Dedifferentiated amniotic fluid mesenchymal stem cell (primary cell): ENCODE data around the gene ZXDC.

Source experiments
- DNase-seq: peaks from one replicate; pipeline ENCODE4 v3.0.0-alpha.2; 2016; ENCODE audit errors: extremely low spot score

The ZXDC gene

GRCh38 chr3:126488886-126489569, 13.3 kb upstream of the ZXDC start:
- DNase-seq = no peak

DNA sequence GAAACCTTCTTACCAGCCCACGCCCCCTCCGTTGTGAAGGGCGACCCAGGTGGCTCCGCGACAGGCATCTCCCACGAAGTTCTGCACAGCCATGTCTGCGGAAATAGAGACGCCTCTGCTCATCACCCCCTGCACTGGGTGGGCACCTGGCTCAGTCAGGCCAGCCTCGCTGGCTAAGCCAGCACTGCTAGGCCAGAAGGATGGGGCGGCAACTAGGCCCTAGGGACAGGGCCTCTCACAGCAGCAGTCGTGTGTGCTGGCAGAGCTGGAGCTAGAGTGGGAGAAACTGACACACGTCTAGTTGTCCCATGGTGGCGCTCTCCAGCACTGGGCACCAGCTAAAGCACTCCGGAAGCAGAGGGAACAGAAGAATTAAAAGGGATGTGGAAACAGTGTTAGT, 12.5 kb upstream of the ZXDC start:
- no peak for DNase-seq

- no peak for DNase-seq
These were observed 11.6 kb upstream of the ZXDC start for GRCh38 chr3:126487151-126487771.

DNA sequence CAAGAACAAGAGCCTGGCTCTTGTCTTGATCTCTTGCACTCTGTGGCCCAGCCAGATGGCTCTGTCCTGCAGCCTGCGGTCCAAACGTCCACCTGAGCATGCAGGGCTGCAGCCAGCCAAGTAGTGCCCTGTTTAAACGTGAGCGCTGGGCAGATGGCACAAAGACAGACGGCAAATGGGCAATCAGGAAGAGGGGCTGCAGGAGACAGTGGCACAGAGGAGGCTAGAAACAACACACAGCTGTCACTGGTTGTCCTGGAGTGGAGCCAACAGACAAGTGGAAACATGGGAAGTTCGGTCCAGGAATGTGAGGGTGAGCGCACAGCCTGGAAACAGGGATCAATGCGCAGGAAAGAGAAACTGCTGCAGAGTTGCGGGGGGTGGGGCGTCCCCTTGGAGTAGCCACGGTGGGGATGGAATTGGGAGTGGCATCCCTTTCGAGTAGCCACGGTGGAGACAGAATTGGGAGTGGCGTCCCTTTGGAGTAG, 10.7 kb upstream of the ZXDC start:
- DNase-seq = no peak

- DNase-seq = no peak
These were observed 10.3 kb upstream of the ZXDC start for GRCh38 chr3:126485956-126486355.

DNA sequence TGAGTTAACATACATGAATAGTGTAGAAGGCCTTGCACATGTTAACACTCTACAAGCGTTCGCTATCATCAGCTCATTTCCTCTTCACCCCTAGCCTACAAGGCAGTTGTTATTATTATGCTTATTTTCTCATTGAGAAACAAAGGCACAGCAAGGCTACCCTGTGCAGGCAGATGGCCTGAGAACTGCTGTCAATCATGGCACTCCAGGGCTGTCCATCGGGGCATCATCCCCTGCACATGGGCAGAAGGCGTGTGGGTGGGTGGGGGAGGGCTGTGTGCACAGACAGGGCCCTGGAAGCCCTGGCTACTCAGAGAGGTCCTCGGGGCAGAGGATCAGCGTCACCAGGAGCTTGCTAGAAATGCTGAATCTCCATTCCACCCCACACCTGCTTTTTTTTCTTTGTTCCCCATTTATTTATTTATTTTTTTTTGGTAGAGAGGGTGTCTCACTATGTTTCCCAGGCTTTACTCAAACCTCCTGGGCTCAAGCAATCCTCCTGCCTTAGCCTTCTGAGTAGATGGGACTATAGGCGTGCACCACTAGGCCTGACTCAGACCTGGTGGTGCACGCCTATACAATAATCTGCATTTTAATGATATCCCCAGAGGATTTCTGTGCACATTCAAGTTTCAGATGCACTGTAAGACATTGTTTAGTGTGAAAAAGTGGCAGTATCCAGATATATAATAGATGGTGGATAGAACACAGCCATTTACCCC, 9.6 kb upstream of the ZXDC start:
- no peak for DNase-seq

DNA sequence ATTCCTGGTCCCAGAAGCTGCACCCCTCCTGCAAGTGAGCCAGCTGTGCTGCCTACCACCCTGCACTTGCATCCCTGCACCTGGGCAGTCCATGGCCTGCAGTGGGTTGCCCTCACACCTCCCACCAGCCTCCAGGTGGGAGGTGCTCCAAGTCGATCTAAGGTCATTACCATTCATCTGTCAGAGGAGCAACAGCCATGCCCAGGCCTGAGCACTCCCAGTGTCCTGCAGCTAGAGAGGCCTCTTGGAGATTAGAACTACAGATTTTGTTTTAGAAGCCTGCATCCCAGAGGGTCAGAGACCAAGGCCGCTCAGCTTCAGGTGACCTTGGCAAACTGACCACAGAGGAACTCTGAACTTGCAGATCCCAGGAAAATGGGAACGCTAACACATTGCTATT, 9.0 kb upstream of the ZXDC start:
- DNase-seq = no peak

GRCh38 chr3:126484148-126484547, 8.5 kb upstream of the ZXDC start:
- no peak for DNase-seq

DNA sequence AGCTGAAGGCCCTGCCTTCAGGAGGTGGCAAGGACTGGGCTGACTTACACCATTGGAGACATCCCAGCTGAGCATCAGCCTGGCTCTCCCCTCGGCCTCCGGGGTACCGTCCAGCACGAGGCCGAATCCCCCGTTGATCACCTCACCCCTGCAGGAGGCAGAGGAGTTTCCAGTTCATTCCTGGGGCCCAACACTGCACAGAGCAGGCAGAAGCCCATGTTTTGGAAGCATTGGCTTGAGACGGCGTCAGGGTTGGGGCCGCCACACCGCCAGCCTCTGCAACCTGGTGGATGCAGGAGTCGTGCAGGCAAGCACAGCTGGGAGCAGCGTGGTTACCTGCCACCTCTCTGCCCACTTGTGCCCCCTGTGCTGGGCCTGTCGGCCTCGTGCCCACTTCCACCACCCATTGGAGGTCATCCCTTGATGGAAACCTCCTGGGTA, 7.7 kb upstream of the ZXDC start:
- no peak for DNase-seq

DNA sequence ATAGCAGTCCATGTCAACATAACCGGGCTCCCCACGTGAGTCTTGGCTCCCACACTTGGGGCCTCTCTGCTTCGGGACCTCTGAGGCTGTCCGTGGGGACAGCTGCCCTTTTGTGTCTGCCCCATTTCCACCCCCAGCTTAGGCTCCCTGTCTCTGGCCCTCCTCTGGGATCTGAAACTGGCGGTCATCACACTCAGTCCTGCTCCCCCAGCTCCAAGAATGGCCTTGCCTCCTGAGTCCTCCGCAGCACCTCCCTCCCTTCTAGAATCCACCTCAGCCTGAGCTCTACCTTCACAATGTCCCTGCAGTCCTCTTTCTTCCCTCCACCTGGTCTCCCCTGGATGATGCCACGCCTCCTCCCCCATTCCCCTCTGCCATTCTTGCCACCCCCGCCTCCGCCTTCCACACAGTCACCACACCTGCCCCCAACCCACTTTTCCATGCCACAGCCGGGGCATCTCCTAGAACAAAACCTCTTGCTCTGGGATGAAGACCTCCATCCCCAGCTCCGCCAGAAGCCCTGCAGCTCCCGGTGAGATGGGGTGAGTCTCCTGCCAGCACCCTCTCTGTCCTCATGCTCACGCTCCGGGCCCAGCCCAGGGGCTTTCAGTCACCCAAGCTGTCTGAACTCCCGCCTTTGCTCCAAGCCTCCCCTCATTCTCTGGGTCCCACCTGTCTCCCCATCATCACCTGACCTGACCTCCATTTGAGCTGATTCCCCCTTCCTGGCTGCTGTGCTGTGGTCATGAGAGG, 7.0 kb upstream of the ZXDC start:
- DNase-seq = no peak

DNA sequence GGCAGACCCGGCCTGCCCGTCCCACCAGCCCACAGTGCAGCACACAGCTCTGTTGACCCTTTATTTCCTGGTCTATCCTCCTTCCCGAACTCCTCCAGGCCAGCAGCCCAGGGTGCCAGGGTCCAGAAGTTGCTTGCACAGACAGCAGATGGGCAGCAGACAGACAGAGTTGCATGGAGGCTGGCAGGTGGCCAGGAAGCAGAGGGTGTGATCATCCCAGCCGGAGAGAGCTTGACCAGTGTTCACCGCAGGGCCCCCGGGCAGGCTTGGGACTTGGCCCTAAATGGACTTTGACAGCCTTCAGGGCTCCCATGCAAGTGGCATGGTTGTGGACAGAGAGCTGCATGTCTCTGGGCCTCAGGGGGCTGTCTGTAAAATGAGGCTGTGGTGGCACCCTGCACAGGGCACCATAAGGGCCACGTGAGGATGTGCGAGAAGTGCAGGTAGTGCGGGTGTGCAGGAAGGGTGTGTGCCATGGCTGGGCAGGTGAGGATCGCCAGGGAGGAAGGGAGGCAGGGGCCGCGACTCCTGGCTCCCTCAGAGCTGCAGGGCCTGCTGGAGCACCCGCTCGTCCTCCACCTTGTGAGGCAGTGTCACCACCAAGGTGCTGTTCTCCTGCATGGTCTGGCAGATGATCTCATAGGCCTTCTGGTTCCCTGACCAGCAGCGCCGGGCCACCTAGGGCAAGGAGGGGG, 6.3 kb upstream of the ZXDC start:
- DNase-seq = no peak

DNA sequence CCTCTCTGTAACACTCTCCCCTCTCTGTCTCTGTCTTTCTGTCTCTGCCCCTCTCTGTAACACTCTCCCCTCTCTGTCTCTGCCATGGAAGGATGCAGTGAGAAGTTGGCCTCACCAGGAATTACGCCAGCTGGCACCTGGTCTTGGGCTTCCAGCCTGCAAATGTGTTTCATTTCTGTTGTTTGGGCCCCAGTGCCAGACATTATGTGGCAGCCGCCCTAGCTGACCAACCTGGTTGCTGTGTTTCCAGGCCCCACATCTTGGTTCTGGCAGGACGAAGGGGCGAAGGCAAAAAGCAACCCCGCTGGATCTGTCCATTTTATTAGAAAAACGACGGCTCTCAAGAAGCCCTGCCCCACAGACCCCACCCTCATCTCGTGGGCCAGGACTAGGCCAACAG, 5.2 kb upstream of the ZXDC start:
- no peak for DNase-seq

DNA sequence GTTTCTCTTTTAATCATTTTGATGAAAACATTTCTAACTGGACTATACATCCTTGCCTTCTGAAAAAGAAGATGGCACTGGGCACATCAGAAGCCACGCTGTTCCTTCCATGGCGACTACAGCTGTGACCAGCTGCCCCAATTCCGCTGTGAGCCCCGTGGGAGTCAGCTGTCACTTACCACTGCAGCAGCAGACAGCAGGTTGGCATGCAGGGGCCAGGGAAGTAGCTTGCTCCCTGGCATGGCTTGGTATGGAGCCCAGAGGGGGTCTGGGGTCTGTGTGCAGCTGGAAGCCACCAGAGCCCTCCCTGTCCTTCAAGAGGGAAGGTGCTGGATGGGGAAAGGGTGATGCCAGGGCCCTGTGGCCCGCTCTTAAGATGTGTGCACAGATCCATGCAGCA, 4.5 kb upstream of the ZXDC start:
- DNase-seq = no peak

DNA sequence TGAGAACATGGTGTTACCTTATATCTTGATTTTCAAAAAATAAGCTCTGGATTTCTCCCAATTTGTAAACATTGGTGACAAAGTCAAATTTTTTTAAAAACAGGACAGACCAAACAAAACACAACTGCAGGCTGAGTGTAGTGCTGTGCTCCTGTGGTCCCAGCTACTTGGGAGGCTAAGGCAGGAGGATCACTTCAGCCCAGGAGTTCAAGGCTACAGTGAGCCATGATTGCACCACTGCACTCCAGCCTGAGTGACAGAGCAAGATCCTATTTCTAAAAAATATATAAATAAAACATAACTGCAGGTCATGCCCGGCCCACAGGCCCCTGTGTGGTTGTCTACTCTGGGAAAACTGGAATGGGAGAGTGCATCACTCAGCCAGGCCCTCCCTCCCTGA, 4.0 kb upstream of the ZXDC start:
- DNase-seq = no peak

DNA sequence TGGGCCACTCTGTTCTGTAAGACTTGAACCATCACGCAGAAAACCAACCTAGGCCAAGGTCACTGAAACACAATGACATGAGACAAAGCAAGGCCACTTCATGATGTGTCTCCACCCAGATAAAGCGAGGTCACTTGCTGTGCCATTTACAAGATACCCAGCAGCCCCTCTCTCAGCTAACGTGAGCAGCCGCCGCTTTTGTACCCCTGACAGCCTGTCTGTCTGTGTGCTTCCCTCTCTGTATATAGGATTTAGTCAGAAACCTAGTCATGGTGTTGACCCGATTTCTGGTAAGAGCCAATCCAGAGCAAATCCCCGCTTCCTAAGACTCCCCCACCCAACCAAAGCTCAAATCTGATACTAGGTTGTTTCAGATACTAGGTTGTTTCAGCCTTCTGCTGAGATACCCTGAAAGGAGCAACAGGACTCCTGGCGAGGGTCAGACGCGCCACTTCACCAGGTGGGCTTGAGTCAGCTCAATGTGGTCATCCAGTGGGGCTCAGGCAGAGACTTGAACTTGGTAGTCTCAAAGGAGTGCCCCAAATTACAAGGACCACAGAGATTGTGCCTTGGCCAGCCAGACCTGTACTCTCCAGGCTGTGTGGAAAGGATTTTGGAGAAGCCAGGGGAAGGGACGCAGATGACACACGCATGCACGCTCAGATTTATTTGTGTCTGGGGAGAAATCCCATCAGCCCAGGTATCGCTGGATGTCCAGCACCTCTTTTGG, 3.1 kb upstream of the ZXDC start:
- no peak for DNase-seq

GRCh38 chr3:126477061-126477380, 1.3 kb upstream of the ZXDC start:
- DNase-seq = no peak

GRCh38 chr3:126476166-126477060, 722 bp upstream of the ZXDC start:
- no peak for DNase-seq

DNA sequence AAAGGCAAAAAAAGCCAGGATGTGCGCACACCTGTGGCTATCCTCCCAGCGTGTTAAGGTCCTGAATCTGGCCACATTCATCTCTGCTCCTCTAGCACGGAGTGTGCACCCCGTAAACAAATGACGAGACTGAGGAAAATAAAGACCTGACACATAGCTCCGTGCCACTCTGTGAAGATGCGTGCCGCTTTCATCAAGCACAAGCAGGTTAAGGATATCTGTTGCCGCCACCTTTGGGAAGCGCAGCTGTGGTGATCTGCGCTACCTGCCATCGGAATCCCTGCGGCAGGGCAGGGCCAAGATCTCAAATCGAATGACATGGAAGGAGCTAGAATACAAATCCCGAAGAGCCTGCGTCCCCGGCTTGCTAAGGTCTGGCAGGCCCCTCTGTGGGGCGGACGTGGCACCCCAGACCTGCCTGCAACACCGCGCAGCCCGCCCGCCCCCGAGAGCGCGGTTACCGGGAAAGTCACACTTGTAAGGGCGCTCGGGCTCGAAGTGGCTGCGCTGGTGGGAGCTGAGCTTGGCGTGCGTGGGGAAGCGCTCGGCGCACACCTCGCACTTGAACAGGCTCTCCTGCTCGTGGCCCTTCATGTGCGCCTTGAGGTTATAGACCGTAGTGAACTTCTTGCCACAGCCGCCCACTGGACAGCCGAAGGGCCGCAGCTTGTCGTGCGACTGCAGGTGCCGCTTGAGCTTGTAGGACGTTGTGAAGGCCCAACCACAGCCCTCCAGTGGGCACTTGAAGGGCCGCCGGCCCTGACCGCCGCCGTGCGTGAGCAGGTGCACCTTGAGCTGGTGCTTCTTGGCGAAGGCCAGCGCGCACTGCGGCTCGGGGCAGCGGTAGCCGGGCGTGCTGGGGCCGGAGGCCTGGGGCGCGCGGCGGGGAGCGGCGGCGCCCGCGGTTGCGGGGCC, 936 bp downstream of the ZXDC start:
- DNase-seq = no peak
